Caco-2 (cell line): ENCODE results near the gene ACOXL. TPM values are rescaled to one million over a fixed set of nuclear protein-coding genes. Genes with fewer than 3 reads are reported as not detected.

Experiments used
- BruUV-seq: library from RNA; stranded (reverse); fragments of 400-500 nt; replicated peaks from 2 replicates; lab custom pipeline; 2021; lab: Mats Ljungman, UMichigan
- CTCF ChIA-PET: fragments of 300-600 bp; sonication (Branson Sonifier 250); formaldehyde crosslinking; loops from one replicate; lab custom pipeline; 2022; ENCODE audit warnings: antibody characterized with exemption; lab: Charles Lee
- POLR2A ChIA-PET: fragments of 300-600 bp; sonication (Branson Sonifier 250); formaldehyde crosslinking; loops from one replicate; lab custom pipeline; 2022; ENCODE audit warnings: antibody characterized with exemption; lab: Charles Lee
- DNase-seq, 2 experiments: peaks; one replicate each; pipeline versions ENCODE4 v3.0.0 to v3.0.0-alpha.2; 2020 to 2022
- H3K27me3 ChIP-seq: replicated peaks from 2 replicates; pipeline ENCODE4 v1.6.0; 2011; ENCODE audit warnings: low read length; ENCODE audit not compliant: control insufficient read depth, insufficient read depth
- H3K36me3 ChIP-seq: 2 replicates; pipeline ENCODE4 v1.5.1; 2011; ENCODE audit warnings: low read length; ENCODE audit not compliant: control insufficient read depth, insufficient read depth
- H3K4me1 ChIP-seq: fragments of 250-450 bp; sonication (Bioruptor Pico); 2 replicates; pipeline ENCODE4 v1.5.1; 2020; ENCODE audit warnings: mild to moderate bottlenecking
- H3K4me3 ChIP-seq: 2 replicates; pipeline ENCODE4 v1.5.1; 2011; ENCODE audit warnings: low read depth, mild to moderate bottlenecking, control low read depth, low read length
- H3K9me3 ChIP-seq: fragments of 250-450 bp; sonication (Bioruptor Pico); 2 replicates; pipeline ENCODE4 v1.5.1; 2020; ENCODE audit warnings: mild to moderate bottlenecking, moderate library complexity
- H3K27ac Mint-ChIP-seq: one replicate; pipeline ENCODE4 v1.8.0; 2022; ENCODE audit warnings: mixed read lengths; ENCODE audit not compliant: unreplicated experiment
- H3K27me3 Mint-ChIP-seq: one replicate; pipeline ENCODE4 v1.8.0; 2022; ENCODE audit warnings: mixed read lengths; ENCODE audit not compliant: insufficient read depth, unreplicated experiment
- H3K36me3 Mint-ChIP-seq: one replicate; pipeline ENCODE4 v1.8.0; 2022; ENCODE audit warnings: mild to moderate bottlenecking, mixed read lengths; ENCODE audit not compliant: insufficient read depth, unreplicated experiment
- H3K4me1 Mint-ChIP-seq: one replicate; pipeline ENCODE4 v1.8.0; 2022; ENCODE audit warnings: low read depth, mixed read lengths; ENCODE audit not compliant: unreplicated experiment
- H3K4me3 Mint-ChIP-seq: one replicate; pipeline ENCODE4 v1.8.0; 2022; ENCODE audit warnings: mild to moderate bottlenecking, moderate library complexity, mixed read lengths; ENCODE audit not compliant: unreplicated experiment
- H3K9me3 Mint-ChIP-seq: one replicate; pipeline ENCODE4 v1.8.0; 2022; ENCODE audit warnings: mixed read lengths; ENCODE audit not compliant: unreplicated experiment
- intact Hi-C: fragments of 100-400 bp; cut with micrococcal nuclease; formaldehyde crosslinking; loops from one replicate; pipeline ENCODE4 v1.10.0; 2022; ENCODE audit not compliant: unreplicated experiment
- total RNA-seq: library from RNA; stranded (reverse); gene quantifications from 2 replicates; pipeline ENCODE4 v1.2.3, GENCODE V29; 2022
- TF ChIP-seq, protein P1 (sequence below), 2 experiments: fragments of 200-600 bp in 1 of 2; IDR thresholded peaks; 1 replicate in 1 of 2; 2 replicates in 1 of 2; pipeline versions ENCODE4 v1.5.1 to v1.8.0; 2011 to 2022; ENCODE audit warnings: antibody characterized with exemption in 1 of 2, control low read depth in 1 of 2, inconsistent platforms in 1 of 2, low read depth in 1 of 2, low read length in 1 of 2, mild to moderate bottlenecking in 1 of 2, moderate library complexity in 1 of 2; ENCODE audit not compliant: insufficient read depth in 1 of 2, severe bottlenecking in 1 of 2, unreplicated experiment in 1 of 2

ACOXL gene
- total RNA-seq, 1 experiment from 2014 or later, result 2.6 TPM

DNA sequence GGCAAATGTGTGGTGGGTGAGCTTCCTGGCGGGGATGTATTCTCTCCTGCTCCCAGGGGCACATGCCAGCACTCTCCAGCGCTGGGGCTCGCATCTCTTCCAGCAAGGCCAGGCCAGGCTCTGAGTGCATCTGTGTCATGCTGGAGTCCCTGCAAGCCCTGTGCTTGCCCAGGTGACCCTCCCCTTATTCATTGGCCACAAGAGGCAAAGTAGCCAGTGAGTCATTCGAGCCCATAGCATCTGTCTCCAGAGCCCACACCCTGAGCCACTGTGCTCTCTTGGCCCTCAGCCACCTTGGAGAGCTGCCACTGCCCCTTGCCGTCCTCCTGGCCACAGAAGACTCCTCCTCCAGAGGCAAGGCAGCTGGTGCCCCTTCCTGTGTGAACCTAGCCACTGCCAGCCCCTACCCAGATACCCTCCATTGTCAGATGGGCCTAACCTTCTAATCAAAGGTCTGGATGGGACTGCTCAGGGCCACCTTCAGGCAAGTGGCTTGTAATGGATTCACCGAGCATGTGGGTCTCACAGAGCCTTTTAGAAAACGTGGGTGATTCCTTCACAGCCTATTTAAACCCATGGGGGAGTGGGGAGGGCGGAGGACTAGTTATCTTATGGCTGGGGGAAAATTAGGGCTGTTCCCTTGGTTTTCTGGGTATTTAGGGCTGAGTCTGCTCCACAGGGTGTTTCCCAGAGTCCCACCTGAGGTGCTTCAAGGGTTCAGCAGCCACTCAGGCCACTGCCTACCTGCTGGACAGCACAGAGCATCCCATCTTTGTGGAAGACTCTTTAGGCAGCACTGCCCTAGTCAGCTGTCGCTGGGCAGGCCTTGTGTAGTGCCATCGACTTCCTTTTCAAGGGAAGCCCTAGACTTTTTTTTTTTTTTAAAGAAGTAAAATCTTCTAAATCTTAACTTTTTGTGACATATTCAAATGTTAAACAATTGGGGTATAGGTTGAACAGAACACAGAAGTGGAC lies 137.4 kb downstream of the ACOXL start:
- Mint-ChIP-seq H3K27me3 (peaks cover 4% of the 10 kb centered on the region), H3K4me3 (no peak overlapping the region), H3K4me1 (no peaks in the 10 kb centered on the region), H3K27ac (no peak overlapping the region), H3K36me3 (no peaks in the 10 kb centered on the region), H3K9me3 (no peaks in the 10 kb centered on the region)
- DNase-seq, result no peak
- ChIA-PET CTCF (no interaction called here), POLR2A (no interaction called here)
- H3K9me3 ChIP-seq, result no peaks in the 10 kb centered on the region
- no peaks in the 10 kb centered on the region for H3K4me1 ChIP-seq
- TF ChIP-seq, protein P1, sequence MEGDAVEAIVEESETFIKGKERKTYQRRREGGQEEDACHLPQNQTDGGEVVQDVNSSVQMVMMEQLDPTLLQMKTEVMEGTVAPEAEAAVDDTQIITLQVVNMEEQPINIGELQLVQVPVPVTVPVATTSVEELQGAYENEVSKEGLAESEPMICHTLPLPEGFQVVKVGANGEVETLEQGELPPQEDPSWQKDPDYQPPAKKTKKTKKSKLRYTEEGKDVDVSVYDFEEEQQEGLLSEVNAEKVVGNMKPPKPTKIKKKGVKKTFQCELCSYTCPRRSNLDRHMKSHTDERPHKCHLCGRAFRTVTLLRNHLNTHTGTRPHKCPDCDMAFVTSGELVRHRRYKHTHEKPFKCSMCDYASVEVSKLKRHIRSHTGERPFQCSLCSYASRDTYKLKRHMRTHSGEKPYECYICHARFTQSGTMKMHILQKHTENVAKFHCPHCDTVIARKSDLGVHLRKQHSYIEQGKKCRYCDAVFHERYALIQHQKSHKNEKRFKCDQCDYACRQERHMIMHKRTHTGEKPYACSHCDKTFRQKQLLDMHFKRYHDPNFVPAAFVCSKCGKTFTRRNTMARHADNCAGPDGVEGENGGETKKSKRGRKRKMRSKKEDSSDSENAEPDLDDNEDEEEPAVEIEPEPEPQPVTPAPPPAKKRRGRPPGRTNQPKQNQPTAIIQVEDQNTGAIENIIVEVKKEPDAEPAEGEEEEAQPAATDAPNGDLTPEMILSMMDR (IDR thresholded peaks at IDR 0.05; ENCODE audit: insufficient read depth in 1 of 2, low read depth in 1 of 2, low read length in 1 of 2, severe bottlenecking in 1 of 2, unreplicated experiment in 1 of 2), result no peak
- H3K36me3 ChIP-seq, result no peaks in the 10 kb centered on the region
- intact Hi-C loops, result no loop called here
- no peak overlapping the region for H3K4me3 ChIP-seq
- no TSS peak for BruUV-seq
- no peaks in the 10 kb centered on the region for H3K27me3 ChIP-seq

DNA sequence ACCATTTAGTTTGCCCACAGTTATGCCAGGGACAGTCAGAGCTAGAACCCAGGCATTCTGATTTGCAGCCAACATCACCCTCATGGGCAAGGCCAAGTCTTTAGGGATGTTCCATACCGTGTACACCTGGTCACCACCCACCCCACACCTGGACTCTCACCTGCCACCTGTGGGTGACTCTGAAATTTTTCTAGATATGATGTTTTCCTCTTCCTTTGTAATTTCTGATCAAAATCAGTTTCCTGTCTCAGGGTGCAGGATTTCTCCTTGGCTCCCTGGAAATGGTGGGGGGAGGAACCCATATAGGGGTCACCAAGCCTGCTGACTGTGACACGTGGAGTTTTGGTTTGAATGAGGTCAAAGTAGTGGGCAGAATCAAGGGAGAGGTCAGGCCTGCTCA lies 138.2 kb downstream of the ACOXL start:
- peaks cover 4% of the 10 kb centered on the region for H3K27me3 Mint-ChIP-seq
- POLR2A ChIA-PET, result no interaction called here
- no peaks in the 10 kb centered on the region for H3K27me3 ChIP-seq
- no peak overlapping the region for H3K4me3 ChIP-seq
- H3K9me3 Mint-ChIP-seq, result no peaks in the 10 kb centered on the region
- H3K4me3 Mint-ChIP-seq, result no peak overlapping the region
- CTCF ChIA-PET, result no interaction called here
- no peaks in the 10 kb centered on the region for H3K4me1 Mint-ChIP-seq
- no peaks in the 10 kb centered on the region for H3K36me3 ChIP-seq
- no peak for DNase-seq
- no peaks in the 10 kb centered on the region for H3K36me3 Mint-ChIP-seq
- TF ChIP-seq, protein P1 (IDR thresholded peaks at IDR 0.05; ENCODE audit: insufficient read depth in 1 of 2, low read depth in 1 of 2, low read length in 1 of 2, severe bottlenecking in 1 of 2, unreplicated experiment in 1 of 2), result no peak
- H3K4me1 ChIP-seq, result no peaks in the 10 kb centered on the region
- H3K27ac Mint-ChIP-seq, result no peak overlapping the region
- intact Hi-C loops, result no loop called here
- no peaks in the 10 kb centered on the region for H3K9me3 ChIP-seq
- no TSS peak for BruUV-seq

DNA sequence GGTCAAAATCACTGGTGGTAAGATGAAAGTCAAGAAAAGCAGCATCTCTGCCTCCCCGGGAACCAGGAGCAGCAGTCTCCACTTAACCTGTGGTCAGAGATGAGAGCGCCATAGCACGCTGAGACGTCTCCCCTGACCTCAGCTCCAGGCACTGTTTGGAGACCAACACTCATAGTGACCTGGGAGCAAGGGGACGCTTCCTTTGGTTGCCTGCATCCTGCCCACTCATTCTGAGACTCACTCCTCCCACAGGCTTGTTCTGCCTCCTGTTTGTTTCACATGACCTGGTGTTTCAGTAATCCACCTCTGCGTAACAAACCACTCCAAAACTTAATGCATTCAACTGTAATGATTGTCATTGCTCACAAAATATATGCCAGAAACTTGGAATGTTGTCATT lies 139.3 kb downstream of the ACOXL start:
- Histone ChIP-seq H3K27me3 (no peaks in the 10 kb centered on the region), H3K4me1 (no peaks in the 10 kb centered on the region), H3K4me3 (no peak overlapping the region), H3K36me3 (no peaks in the 10 kb centered on the region), H3K9me3 (no peaks in the 10 kb centered on the region)
- BruUV-seq, result no TSS peak
- Mint-ChIP-seq H3K4me3 (no peak overlapping the region), H3K27ac (no peak overlapping the region), H3K27me3 (peaks cover 4% of the 10 kb centered on the region), H3K9me3 (no peaks in the 10 kb centered on the region), H3K36me3 (no peaks in the 10 kb centered on the region), H3K4me1 (no peaks in the 10 kb centered on the region)
- intact Hi-C loops, result no loop called here
- POLR2A ChIA-PET, result no interaction called here
- CTCF ChIA-PET, result no interaction called here
- TF ChIP-seq, protein P1 (IDR thresholded peaks at IDR 0.05; ENCODE audit: insufficient read depth in 1 of 2, low read depth in 1 of 2, low read length in 1 of 2, severe bottlenecking in 1 of 2, unreplicated experiment in 1 of 2), result no peak
- no peak for DNase-seq
